Measurements from ENCODE around the gene OR10X1. TPM values are rescaled to one million over a fixed set of nuclear protein-coding genes. Genes with fewer than 3 reads are reported as not detected.

OR10X1 gene
- total RNA-seq, 1 donor from 2014 or later, result not detected

- no peak for DNase-seq (ENCODE audit: extremely low spot score, unreplicated experiment)
- no peak for TF ChIP-seq CTCF (IDR thresholded peaks at IDR 0.05)
- no peak within 1 kb of the TSS for H3K27ac Mint-ChIP-seq (ENCODE audit: unreplicated experiment)
- no peaks in the 10 kb centered on the region for H3K36me3 Mint-ChIP-seq (ENCODE audit: unreplicated experiment)
- H3K4me1 Mint-ChIP-seq (ENCODE audit: unreplicated experiment), result no peaks in the 10 kb centered on the region
- H3K27me3 Mint-ChIP-seq (ENCODE audit: unreplicated experiment), result no peaks in the 10 kb centered on the region
- no peaks in the 10 kb centered on the region for H3K9me3 Mint-ChIP-seq (ENCODE audit: unreplicated experiment)
- no peak within 1 kb of the TSS for H3K4me3 Mint-ChIP-seq (ENCODE audit: unreplicated experiment)
Measured at GRCh38 chr1:158570480-158570879, 9.2 kb downstream of the OR10X1 start, which contains the start of gene OR6P1. OR6P1 (minus strand) TSS chr1:158570580; CDS start chr1:158563604, 6,976 bp downstream.

GRCh38 chr1:158564608-158565007, 15.1 kb downstream of the OR10X1 start:
- no peak overlapping the region for H3K27ac Mint-ChIP-seq (ENCODE audit: unreplicated experiment)
- no peaks in the 10 kb centered on the region for H3K36me3 Mint-ChIP-seq (ENCODE audit: unreplicated experiment)
- no peak overlapping the region for H3K4me3 Mint-ChIP-seq (ENCODE audit: unreplicated experiment)

GRCh38 chr1:158563853-158564252, 15.8 kb downstream of the OR10X1 start:
- Mint-ChIP-seq H3K9me3 (ENCODE audit: unreplicated experiment) (no peaks in the 10 kb centered on the region), H3K36me3 (ENCODE audit: unreplicated experiment) (no peaks in the 10 kb centered on the region), H3K4me3 (ENCODE audit: unreplicated experiment) (no peak overlapping the region), H3K27ac (ENCODE audit: unreplicated experiment) (no peak overlapping the region), H3K27me3 (ENCODE audit: unreplicated experiment) (no peaks in the 10 kb centered on the region), H3K4me1 (ENCODE audit: unreplicated experiment) (no peaks in the 10 kb centered on the region)
- DNase-seq (ENCODE audit: extremely low spot score, unreplicated experiment), result no peak
- TF ChIP-seq CTCF (IDR thresholded peaks at IDR 0.05), result no peak

More at GRCh38 chr1:158564608-158565007, 15.1 kb downstream of the OR10X1 start:
- TF ChIP-seq CTCF (IDR thresholded peaks at IDR 0.05), result no peak
- Mint-ChIP-seq H3K9me3 (ENCODE audit: unreplicated experiment) (no peaks in the 10 kb centered on the region), H3K4me1 (ENCODE audit: unreplicated experiment) (no peaks in the 10 kb centered on the region), H3K27me3 (ENCODE audit: unreplicated experiment) (no peaks in the 10 kb centered on the region)
- no peak for DNase-seq (ENCODE audit: extremely low spot score, unreplicated experiment)

- no peak for DNase-seq (ENCODE audit: extremely low spot score, unreplicated experiment)
- H3K36me3 Mint-ChIP-seq (ENCODE audit: unreplicated experiment), result no peaks in the 10 kb centered on the region
- no peaks in the 10 kb centered on the region for H3K27me3 Mint-ChIP-seq (ENCODE audit: unreplicated experiment)
- no peaks in the 10 kb centered on the region for H3K9me3 Mint-ChIP-seq (ENCODE audit: unreplicated experiment)
- no peak for TF ChIP-seq CTCF (IDR thresholded peaks at IDR 0.05)
- no peak overlapping the region for H3K4me3 Mint-ChIP-seq (ENCODE audit: unreplicated experiment)
- H3K4me1 Mint-ChIP-seq (ENCODE audit: unreplicated experiment), result no peaks in the 10 kb centered on the region
- H3K27ac Mint-ChIP-seq (ENCODE audit: unreplicated experiment), result no peak overlapping the region
Measured at GRCh38 chr1:158559696-158560095, 20.0 kb downstream of the OR10X1 start.

- Mint-ChIP-seq H3K36me3 (ENCODE audit: unreplicated experiment) (no peaks in the 10 kb centered on the region), H3K27ac (ENCODE audit: unreplicated experiment) (no peak within 1 kb of the TSS), H3K4me1 (ENCODE audit: unreplicated experiment) (no peaks in the 10 kb centered on the region), H3K9me3 (ENCODE audit: unreplicated experiment) (no peaks in the 10 kb centered on the region), H3K27me3 (ENCODE audit: unreplicated experiment) (no peaks in the 10 kb centered on the region), H3K4me3 (ENCODE audit: unreplicated experiment) (no peak within 1 kb of the TSS)
- TF ChIP-seq CTCF (IDR thresholded peaks at IDR 0.05), result no peak
- no peak for DNase-seq (ENCODE audit: extremely low spot score, unreplicated experiment)
Measured at GRCh38 chr1:158554352-158554751, 25.3 kb downstream of the OR10X1 start, which contains the start of gene OR6Y1. OR6Y1 (minus strand) TSS chr1:158554405; CDS start chr1:158548105, 6,300 bp downstream.
